NCI-H345 treated with DMSO at 0.1 percent for 48 hours (cell line): ENCODE measurements around the gene SOCS1.

ENCODE experiments used
- DNase-seq: peaks from one replicate; lab custom pipeline; 2025; ENCODE audit not compliant: unreplicated experiment; lab: John Stamatoyannopoulos, UW

SOCS1 gene

DNA sequence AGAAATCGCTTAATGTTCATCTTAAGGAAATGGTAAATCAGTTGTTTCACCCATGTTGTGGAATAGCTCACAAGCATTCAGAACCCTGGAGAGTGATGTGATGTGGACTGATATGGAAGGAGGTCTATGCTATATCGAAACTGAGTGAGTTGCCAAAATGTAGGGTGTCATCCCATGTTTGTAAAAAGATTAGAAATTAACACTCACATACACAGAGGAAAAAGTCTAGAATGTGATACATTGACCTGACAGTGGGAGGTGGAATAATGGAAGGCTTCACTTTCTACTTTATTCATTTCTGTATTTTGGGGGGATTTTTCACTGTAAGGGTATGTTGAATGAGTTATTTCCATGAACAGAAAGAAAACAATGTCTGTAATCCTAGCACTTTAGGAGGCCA is 29.8 kb upstream of the SOCS1 start:
- no peak for DNase-seq

- DNase-seq, result no peak
Observed at GRCh38 chr16:11283820-11284248, 27.8 kb upstream of the SOCS1 start.

DNA sequence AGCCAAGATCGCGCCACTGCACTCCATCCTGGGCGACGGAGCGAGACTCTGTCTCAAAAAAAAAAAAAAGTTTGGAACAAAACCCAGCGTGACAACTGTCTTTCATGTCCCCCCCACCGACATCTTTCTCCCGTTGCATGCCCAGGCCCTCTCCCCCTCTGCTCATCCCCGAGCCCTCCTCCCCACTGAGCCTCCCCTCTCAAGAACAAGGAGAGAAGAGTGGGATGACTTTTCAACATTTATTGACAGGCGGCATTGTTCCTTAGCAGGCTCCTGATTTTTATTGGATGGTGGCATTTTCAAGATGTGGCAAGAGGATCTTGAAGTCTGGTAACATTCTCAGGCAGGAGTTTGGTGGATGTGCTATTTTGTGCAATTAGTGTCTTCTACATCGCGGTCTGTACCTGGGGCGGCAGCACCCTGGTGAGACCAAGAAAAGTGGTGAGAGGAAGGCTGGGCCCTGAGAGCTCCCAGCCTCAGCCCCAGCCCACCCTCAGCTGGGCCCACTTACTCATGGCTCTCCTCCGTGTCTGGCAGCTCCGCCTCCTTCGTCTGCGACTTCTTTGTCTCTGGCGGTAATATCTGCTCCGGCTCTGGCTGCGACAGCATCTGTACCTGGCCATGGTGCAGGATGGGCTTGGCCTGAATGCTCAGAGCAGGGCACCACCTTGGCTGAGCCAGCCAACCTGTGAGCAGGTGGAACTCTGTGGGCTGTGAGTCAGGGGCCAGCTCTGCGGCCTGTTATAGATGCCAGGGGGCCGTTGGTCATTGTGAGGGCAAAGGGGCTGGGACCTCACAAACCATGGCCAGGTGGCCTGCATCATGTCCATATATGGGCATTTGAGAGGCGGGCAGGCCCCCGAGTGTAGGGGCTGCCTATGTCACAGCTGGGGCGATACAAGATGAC is 24.9 kb upstream of the SOCS1 start, which contains the start of gene PRM1:
Gene PRM1, minus strand, starts transcription at position 715 of the 907 bp plus-strand sequence. Its CDS starts 92 bp downstream, at position 623.
- no peak for DNase-seq

DNA sequence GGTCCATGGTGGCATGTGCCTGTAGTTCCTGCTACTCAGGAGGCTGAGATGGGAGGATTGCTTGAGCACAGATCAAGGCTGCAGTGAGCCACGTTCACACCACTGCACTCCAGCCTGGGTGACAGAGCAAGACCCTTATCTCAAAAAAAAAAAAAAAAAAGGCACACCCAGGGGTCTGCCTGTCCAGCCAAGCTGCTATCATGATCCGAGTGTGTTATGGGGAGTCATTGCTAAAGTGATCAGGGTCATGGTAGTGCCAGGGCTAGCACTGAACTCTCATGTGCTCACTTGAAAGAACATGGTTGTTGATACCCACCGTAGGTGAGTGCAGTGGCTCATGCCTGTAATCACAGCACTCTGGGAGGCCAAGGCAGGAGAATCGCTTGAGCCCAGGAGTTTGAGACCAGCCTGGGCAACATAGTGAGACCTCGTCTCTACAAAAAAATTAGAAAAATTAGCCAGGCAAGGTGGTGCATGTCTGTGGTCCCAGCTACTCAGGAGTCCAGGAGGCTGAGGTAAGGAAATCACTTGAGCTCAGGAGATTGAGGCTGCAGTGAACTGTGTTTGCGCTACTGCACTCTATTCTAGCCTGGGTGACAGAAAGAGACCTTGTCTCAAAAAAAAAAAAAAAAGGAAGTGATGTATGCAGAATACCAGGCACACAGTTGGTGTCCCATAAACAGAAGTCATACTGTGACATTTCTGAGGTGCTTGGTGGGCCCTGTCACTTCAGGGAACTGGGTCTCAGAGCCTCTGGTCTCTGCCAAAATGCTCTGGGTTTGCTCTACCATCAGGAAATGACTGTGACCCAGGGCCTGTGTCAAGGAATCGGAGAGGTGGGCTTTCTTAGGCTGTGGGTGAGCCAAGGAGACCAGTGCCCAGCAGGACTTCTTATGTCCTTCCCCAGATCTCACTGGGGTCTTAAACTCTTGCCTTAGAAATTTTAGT is 23.0 kb upstream of the SOCS1 start:
- DNase-seq, result no peak

- DNase-seq, result no peak
Observed at GRCh38 chr16:11277607-11278337, 21.8 kb upstream of the SOCS1 start.

DNA sequence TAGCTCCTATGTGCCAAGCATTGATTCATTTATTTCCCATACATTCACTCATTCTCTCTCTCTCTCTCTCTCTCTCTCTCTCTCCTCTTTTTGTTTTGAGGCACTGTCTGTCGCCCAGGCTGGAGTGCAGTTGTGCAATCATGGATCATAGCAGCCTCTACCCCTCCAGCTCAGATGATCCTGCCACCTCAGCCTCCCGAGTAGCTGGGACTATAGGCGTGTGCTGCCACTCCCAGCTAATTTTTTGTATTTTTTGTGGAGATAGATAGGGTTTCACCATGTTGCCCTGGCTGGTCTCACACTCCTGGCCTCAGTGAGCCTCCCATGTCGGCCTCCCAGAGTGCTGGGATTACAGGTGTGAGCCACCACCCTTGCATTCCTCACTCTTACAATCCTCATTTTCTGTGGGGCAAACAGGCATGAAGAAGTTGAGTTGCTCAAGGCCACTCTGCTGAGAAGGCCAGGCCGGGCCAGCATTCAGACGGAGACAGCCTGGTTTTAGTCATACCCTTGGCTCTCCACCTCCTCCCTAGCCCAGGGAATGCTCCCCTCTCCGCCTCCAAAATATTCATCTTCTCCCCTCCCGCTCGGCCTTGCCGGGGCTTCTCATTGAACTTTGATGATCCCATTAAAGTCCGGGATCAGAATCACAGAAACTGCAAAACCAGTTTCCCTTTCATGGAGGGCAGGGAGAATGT is 21.0 kb upstream of the SOCS1 start:
- DNase-seq, result no peak

DNA sequence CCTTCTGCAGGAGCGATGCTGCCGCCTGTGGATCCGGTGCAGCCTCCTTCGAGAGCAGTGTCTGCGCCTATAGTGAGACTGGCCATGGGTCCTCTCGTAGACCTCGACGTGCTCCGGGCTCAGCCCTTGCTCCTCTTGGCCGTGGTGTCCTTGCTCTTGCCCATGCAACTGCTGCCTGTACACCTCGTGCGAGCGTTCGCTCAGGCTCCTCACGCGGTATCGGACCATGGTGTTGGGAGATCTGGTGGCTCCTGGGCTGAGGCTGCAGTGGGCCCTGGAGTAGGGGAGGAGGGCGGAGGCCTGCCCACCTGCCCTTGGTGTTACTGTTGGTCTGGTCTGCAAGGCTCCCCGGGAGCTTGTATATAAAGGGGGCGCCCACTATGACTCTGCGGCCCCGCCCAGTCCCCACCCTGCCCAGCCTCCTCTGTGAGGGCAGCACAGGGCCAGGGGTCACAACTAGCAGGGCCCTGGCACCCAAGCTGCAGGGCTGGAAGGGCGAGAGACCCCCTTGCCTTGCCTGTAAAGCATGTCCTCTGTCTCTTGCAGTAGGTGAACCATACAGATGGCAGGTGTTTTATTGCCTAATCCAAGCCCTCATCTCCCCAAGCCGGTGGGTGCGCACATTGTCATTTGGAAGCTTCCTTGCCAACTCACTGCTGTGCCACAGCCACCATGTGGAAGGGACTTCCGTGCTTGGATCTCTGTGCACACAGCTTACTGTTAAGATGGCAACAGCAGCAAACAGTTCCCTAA is 20.3 kb upstream of the SOCS1 start, which contains the start of gene PRM2:
Gene PRM2, minus strand, starts transcription at position 338 of the 753 bp plus-strand sequence. Its CDS starts 110 bp downstream, at position 228.
- DNase-seq, result no peak

DNA sequence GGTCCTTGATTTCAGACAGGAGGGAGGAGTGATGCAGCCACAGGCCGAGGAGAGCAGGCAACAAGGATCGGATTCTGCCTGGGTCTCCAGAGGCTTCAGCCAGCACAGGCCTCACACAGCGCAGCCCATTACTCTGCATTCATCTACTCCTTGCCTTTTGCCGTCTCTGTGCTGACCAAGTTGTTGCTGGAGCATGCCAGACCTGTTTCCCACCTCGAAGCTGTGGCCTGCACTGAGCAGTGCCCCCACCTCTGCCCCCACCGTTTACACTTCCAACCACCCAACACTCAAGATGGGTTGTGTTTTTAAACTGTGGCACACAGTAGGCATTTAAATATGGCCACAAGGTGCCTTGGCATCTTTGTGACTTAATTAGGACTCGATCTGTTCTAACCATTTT is 19.0 kb upstream of the SOCS1 start:
- DNase-seq, result no peak

GRCh38 chr16:11273721-11274324 is 17.8 kb upstream of the SOCS1 start:
- no peak for DNase-seq

DNA sequence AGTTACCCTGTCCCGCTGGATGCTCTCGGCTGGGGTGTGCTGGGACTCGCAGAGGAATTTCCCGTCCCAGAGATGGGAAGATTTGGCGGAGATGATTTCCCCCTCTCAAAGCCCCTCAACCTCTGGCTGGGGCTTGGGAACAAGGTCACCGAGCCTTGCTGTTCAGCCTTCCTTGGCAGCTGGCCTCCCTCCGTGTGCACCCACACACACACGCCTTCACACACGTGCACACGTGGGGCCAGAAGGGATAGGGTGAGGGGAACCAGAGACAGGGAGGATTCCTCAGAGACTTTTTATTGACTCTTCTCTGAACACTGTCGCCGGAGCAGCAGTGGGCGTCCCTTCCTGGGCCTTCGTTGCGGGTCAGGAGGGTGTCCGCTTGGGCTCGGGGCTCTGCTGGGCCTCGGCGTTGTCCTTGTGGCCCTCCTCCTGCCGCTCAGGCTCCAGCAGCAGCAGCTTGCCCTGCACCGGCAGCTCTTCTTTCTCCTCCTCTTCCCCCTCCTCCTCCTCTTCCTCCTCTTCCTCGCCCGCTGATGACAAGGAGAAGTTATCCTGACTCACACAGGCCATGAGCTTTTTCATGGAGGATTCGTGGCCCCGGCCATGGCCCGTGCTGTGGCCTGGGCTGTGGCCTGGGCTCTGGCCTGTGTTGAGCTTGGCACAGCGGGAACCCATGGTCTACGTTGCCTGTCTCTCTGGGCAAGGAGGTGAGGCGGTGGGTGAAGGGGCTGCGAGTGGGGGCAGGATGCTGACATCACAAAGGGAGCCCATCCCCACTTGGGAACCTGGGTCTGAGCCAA is 17.1 kb upstream of the SOCS1 start, which contains the start of gene PRM3:
Gene PRM3, minus strand, starts transcription at position 709 of the 800 bp plus-strand sequence. Its CDS starts 34 bp downstream, at position 675.
- DNase-seq, result no peak

GRCh38 chr16:11272484-11272883 is 16.5 kb upstream of the SOCS1 start:
- DNase-seq, result no peak

- DNase-seq, result no peak
Observed at GRCh38 chr16:11271610-11272009, 15.6 kb upstream of the SOCS1 start.

DNA sequence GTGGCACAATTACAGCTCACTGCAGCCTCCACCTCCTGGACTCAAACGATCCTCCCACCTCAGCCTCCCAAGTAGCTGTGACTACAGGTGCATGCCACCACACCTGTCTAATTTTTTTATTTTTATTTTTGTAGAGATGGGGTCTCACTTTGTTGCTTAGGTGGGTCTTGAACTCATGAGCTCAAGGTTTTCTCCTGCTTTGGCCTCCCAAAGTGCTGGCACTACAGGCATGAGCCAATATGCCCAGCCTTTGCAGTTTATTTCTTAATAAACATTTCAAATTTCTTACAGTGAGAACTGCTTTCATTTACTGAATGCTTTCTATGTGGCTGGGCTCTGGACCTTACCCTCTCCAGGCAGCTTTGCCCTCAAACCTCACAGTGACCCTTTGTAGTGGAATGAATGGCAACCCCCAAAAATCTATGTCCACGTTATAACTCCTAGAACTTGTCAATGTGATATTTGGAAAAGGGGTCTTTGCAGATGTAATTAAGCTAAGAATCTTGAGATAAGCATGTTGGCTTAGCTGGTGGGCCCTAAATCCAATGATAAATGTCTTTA is 14.7 kb upstream of the SOCS1 start:
- DNase-seq, result no peak

- no peak for DNase-seq
Observed at GRCh38 chr16:11268921-11269375, 12.9 kb upstream of the SOCS1 start, which contains the start of gene TNP2. Gene TNP2 (minus strand): TSS chr16:11269325. CDS start chr16:11269262, 63 bp downstream.

DNA sequence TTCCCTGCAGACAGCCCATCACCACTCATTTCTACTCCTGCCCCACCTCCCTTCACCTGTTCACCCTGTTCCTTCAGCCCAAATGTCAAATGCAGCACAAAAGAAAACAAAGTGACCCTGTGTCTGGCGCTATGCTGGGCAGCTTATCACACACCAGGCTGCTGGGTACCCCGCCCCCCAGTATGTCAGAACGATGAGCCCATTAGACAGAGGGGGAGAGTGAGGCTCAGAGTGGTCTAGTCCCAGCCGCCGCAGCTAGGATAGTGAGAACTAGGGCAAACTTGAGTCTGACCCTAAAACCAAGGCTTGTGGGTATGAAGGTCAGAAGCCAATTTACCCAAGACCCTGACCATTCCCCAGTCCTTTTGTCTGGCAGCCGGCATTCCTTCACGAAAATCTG is 9.1 kb upstream of the SOCS1 start:
- no peak for DNase-seq

DNA sequence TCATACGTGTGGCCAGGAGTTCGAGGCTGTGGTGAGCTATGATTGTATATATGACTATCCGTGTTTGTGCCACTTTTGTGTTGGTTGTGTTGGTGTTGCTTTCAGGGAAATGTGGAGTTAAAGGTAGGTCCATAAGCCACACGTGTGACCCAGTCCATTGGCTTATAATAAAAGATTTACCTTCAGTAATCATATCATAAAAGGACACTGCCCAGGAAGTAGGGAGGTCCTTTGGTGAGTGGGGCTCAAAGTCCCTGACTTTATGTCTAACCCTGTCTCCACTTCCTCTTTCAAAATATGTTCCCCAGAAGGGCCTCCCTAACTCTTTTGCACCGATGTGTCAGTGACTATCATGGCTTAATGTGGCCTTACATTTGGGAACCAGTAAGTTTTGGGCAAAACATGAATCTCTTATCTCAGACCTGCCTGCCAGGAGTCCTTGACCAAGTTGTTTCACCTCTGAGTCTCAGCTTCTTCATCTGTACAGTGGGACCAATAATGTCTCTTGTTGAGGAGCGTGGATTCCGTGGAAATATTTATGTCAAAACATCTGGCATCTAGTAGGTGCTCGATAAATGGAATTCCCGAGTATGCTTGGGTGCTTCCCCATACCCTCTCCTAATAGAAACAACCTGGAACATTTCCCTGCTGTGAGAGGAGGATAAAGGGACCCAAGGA is 8.3 kb upstream of the SOCS1 start:
- no peak for DNase-seq

GRCh38 chr16:11263737-11264136 is 7.7 kb upstream of the SOCS1 start:
- no peak for DNase-seq
